GM10847 (cell line): ENCODE measurements around the gene ZBTB32.
A peak's percentile ranks its signal among the peaks of the same experiment; 100 is the strongest.

Experiments used
- POLR2A ChIP-seq: IDR thresholded peaks from 2 replicates; pipeline ENCODE4 v1.6.1; 2011; ENCODE audit not compliant: insufficient read length; ENCODE audit errors: extremely low read depth

The ZBTB32 gene

GRCh38 chr19:35738021-35738886 lies 33.9 kb downstream of the ZBTB32 start:
- no peak for TF ChIP-seq POLR2A

GRCh38 chr19:35738887-35739229 lies 34.5 kb downstream of the ZBTB32 start:
- TF ChIP-seq POLR2A, result no peak

- TF ChIP-seq POLR2A, result no peak
Measured at GRCh38 chr19:35739275-35740107, 35.1 kb downstream of the ZBTB32 start.

GRCh38 chr19:35740108-35740422 lies 35.7 kb downstream of the ZBTB32 start:
- TF ChIP-seq POLR2A, result no peak

- peak; percentile 56 for TF ChIP-seq POLR2A
Measured at GRCh38 chr19:35740423-35741202, 36.3 kb downstream of the ZBTB32 start.

- no peak for TF ChIP-seq POLR2A
Measured at GRCh38 chr19:35741203-35741515, 36.8 kb downstream of the ZBTB32 start.

DNA sequence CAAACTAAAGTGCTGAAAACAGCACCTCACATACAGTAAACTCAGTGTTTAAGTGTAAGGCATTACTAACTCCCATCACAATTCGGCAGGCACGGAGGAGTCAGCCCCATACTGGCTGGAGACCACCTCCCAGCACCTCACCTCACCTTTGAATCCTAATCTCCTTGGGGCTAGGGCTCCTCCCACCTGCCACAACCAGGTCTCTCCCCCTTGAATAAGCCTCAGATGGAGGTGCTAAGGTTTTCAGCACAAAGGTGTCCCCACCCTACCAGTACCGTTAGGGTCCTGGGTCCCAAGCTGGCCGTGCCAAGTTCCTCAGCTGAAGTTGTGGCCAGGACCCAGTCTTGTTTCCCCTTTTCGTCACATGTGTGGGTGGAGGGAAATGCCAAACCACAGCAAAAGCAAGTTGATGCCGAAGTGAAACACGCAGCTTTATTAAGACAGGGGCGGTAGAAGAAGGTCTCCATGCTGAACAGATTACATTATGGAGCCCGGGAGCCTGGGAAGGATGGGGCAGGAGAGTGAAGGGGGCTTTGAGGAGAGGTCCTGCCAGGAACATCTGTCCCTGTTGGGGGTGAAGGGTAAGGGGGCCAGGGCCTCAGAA lies 37.9 kb downstream of the ZBTB32 start, which contains the start of gene IGFLR1:
TSS of gene IGFLR1 (minus strand) at position 332 of the 604 bp plus-strand sequence. CDS start 1,272 bp downstream, outside the sequence.
- peak; percentile 45 for TF ChIP-seq POLR2A

- TF ChIP-seq POLR2A, result no peak
Measured at GRCh38 chr19:35743640-35744429, 39.5 kb downstream of the ZBTB32 start.

DNA sequence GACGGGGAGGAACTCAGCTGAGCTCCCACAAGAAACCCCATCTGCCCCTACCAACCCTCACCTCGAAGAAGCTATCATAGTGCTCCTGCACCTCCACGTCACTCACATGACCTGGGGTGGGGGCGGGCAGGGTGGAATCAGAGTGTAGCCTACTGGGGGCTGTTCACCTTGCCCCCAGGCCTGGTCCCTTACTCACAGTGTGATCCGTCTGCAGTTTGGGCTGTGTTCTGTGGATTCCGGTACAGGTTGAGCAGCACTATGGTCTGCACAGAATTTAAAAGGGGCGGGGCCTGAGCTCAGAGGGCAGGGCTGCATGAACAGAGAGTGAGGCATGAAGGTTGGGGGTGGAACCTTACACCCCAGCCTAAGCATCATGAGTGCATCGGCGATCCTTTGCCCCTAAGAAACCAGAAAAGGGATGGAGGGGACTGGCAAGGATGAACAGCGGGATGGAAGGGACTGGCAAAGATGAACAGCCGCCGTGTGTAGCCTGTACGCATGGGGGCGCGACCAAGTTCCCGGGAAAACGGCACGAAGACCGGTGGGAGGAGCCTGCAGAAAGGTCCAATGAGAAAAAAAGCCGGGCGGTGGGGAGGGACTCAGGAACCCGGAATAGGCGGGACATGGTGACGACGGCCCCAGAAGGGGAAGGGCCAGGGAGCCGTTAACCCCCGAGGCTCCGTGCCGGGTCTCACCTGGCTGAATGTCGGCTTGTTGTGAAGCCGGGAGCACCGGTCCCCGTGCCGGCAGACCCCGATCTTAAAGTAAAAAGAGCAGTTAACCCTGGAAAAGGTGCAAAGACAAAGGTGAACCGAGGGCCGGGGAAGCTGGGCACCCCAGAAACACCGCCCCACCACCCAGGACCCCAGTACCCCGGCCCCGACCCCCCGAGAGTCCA lies 40.3 kb downstream of the ZBTB32 start:
- TF ChIP-seq POLR2A, result peak; percentile 46

DNA sequence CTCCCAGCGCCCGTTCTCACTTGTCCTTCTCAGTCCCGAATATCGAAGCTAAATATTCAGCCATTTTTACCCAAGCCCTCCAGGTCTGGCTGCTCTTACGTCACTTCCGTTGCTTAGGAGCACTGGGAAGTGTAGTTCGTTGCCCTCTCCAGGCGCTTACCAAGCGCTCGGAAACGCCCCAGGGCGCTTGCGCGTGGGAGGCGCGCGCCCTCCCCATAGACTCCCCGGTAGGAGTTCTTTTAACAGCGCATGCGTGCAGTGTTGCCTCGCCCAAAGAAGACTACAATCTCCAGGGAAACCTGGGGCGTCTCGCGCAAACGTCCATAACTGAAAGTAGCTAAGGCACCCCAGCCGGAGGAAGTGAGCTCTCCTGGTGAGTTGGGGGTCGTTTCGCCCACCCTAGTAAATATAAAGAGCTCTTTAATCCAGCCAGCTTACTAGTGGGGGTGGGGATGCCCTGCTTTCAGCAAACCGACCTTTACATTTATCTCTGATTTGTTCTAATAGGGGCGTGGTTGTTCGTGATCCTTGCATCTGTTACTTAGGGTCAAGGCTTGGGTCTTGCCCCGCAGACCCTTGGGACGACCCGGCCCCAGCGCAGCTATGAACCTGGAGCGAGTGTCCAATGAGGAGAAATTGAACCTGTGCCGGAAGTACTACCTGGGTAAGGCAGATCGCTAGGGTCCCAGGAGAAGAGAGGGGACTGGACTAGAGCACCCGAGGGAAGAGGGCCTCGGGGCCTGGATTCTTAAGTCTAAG lies 41.1 kb downstream of the ZBTB32 start, which contains the start of the genes PSENEN and U2AF1L4:
TSS of gene PSENEN (plus strand) at position 324 of the 759 bp plus-strand sequence. CDS start at position 604, 280 bp downstream.
TSS of gene U2AF1L4 (minus strand) at position 91 of the 759 bp plus-strand sequence. CDS start at position 64, 27 bp downstream.
- TF ChIP-seq POLR2A, result no peak

DNA sequence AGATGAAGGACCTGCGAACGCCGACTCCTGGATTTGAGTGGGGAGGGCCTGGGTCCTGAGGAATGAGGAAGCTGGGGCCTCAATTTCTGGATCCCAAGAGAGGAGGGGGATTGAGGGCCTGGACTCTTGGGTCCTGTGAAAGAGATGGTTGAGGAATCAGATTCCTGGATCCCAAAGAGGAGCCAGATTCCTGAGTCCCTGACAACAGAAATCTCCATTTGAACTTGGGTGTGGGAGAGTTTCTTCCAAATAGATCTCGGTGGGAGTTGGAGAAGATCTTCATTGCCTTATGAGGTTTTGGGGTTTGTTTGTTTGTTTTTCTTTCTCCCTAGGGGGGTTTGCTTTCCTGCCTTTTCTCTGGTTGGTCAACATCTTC lies 41.7 kb downstream of the ZBTB32 start:
- no peak for TF ChIP-seq POLR2A

GRCh38 chr19:35746531-35746930 lies 42.2 kb downstream of the ZBTB32 start:
- no peak for TF ChIP-seq POLR2A
